HG02763 (cell line): ENCODE data around the gene GALNT16.

Source experiments
- ATAC-seq: cut with Tn5 transposase; IDR thresholded peaks from one replicate; pipeline ENCODE4 v1.9.1; 2021; ENCODE audit warnings: mild to moderate bottlenecking, moderate library complexity; ENCODE audit not compliant: unreplicated experiment

Gene GALNT16

GRCh38 chr14:69316449-69317101 is 56.6 kb downstream of the GALNT16 start:
- no peak for ATAC-seq

DNA sequence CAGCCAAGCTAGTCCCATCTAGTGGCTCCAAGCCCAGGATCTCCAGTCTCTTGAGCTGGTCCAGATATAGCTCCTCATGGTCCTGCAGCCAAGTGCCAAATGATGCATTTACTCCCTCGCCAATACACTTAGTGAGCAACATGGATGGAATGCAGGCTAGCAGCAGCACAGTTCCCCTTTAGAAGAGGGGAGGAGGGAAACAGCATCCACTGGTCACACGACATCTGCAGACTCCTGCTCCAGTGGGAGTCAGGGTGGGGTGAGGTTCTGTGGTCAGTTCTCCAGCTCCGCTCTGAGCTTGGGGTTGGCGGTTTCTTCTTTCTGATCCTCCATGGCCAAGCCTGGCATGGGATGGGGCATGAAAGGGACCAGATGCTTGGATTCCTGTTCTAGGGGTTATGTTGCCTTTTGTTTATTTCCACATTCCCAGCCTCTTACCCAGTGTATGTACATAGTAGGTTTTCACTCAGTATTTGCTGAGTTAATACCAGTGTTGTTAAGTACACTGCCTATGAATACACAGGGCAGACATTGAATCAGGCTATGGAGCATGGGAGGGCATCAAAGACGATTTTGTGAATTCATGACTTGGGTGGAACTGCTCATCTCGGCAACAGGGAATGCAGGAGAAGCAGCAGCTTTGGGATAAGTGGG is 57.3 kb downstream of the GALNT16 start:
- no peak for ATAC-seq

DNA sequence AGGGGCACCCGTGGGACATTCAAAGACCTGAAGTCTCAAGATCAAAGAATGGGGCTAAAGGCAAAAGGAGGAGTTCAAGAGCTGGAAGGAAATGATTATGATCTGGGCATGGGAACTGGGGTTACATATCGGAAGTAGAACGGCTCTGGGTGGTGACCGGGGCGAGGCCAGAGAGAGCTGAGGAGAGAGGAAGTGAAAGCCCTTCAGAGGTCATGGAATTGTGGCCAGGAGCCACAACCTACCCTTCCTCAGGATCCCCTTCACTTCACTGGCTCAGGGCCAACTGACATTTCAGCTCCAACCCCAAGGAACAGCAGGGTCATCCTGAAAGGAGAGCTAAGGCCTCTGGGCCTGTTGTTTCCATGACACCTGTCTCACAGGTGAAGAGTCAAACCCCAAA is 57.8 kb downstream of the GALNT16 start:
- no peak for ATAC-seq

- ATAC-seq: no peak
Observed at GRCh38 chr14:69318241-69318640, 58.3 kb downstream of the GALNT16 start.

DNA sequence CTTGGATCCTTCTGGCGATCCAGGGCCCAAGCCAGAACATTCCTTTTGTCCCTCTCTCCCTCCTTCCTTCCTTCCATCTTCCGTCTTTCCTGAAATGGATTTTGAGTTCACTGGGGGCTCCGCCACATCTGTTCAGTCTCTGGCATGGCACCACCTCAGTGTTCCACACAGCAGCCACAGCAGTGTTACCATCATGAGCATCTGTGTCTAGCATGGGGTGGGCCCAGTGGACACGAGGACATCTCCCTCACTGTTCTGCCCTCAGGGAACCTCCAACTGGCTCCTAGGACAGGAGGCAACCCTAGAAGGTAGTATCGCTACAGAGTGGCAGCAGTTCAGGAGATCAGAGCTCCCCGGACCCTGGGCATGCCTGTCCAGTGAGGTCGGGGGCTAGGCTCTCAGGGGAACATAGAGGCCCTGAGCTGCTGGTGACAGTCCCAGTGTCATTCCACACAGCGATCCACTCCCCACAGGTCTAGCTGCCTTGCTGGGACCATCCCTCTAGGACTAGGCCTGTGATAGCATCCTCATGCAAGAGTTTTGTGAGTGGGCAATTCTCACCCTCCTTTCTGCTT is 59.0 kb downstream of the GALNT16 start:
- no peak for ATAC-seq

DNA sequence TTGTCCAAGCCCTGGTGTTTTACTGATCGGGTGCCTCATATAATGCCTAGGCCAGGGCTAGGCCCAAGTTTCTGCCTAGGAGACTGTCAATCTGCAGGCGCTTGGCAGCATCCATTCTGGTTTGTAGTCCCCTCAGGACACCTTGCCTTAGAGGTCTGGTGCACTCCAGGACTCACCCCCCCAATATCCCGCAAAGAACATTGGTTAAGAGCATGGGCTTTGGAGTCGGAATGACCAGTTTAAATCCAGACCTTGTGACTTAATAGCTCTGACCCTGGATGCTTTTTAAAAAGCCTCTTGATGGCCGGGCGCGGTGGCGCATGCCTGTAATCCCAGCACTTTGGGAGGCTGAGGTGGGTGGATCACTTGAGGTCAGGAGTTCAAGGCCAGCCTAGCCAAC is 60.0 kb downstream of the GALNT16 start:
- ATAC-seq: no peak

DNA sequence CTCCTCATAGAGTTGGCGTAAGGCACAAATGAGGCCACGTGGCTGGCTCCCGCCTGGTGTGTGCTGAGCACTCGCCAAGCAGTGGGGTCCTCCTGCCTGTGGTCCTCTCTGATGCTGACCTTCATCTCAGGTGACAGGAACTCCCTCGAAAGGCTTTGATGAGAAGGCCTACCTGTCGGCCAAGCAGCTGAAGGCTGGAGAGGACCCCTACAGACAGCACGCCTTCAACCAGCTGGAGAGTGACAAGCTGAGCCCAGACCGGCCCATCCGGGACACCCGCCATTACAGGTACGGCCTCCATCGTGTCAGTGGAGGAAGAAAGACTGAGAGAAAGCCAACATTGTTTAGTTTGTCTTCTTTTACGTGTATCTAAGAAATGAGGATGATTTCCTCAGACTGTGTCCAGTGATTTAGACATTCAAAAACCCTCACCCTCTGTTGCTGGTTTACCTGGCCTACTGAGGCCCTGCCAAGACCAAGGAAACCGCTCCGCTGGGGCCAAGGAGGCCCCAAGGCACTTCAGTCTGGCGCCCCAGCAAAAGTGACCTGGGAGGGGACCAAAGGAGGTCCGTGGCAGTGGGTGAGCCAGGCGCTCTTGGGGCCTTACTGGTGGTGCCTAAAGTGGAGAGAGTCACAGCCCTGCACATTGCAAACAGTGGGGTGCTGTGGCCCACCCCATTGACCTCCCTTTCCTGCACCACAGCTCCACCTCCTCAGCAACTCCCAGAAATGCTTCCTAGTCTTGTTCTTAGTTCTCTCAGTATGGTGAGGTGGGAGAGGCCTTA is 60.8 kb downstream of the GALNT16 start:
- ATAC-seq: no peak

GRCh38 chr14:69321601-69322330 is 61.8 kb downstream of the GALNT16 start:
- no peak for ATAC-seq

- no peak for ATAC-seq
Observed at GRCh38 chr14:69323266-69323998, 63.5 kb downstream of the GALNT16 start.

- ATAC-seq: no peak
Observed at GRCh38 chr14:69323999-69324282, 64.0 kb downstream of the GALNT16 start.

DNA sequence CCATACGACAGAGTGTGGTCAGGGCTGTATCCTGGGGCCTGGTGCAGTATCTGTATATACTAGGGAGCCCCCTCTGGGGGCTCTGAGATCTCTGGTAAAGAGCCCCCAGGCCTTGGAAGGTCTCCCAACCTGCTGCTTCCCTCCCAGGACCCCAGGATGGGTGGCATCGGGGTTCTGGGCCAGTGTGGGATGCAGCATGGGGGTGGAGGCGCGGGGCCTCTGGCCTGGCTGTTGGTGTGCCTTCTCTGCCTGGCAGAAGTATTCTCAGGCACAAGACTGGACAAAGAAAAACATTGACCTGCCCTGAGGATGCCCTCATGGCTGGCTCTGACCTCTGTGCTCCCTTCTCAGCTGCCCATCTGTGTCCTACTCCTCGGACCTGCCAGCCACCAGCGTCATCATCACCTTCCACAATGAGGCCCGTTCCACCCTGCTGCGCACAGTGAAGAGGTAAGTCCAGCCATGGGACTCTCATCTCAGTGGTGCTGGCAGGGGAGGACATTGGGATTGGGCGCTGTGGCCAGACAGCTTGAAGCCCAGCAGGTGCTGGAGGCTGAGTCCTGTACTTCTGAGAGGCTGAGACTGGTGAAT is 64.5 kb downstream of the GALNT16 start:
- no peak for ATAC-seq

DNA sequence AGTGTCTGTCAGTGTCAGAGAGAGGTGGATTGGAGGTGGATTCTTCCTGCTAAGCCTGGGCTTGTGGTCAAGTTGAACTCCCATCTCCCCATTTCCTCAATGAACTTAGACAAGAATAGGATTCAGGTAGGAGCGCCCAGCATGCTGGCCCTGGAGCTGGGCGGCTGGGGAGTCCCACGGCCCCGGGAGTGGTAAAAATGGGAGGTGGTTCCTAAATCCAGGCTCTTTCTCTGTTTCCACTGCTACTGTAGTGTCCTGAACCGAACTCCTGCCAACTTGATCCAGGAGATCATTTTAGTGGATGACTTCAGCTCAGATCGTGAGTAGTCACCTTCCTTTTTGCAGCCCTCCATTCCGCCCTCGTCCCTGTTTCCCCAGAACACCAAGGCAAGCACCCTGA is 65.1 kb downstream of the GALNT16 start:
- no peak for ATAC-seq

DNA sequence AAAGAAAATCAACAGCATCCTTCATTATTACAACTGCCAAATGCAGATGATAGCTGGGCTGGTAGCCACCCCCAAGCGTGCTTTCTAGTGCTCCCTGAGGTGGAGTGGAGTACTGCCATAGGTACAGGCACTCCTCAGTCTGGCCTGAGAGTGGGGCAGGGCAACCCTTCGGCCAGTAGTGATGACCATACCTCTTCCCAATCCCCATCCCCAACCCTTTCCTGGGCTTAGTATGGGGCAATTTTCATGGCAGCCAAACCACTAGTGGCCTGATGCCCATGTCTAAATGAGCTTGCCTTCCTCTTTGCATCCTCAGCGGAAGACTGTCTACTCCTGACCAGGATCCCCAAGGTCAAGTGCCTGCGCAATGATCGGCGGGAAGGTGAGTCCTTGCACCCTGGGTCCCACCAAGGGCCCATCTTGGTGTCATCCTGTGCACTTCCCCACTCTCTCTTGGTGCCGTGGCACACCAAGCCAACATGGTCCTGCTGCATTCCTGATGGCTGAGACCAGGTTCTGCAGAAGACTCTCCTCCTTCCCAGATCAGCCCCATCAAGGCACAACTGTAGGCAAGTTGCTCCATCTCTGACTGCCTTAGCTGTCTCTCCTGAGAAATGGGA is 65.8 kb downstream of the GALNT16 start:
- ATAC-seq: no peak

DNA sequence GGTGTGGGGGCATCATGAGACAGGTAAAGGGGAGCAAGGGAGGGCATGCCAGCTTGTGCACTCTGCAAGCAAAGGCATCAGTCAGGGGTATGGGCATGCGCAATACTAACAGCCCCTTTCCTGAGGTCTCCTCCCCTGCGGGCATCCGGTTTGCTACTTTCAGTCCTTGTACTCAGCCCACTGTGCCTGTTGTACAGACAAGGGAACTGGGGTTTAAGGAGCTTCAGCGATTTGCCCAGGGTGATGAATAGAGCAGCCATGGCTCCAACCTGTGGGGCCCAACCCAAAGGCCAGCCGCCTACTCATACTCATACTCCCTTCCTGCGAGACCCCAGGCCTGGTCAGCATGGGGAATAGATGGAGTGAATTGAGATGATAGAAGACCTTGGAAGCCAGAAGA is 66.7 kb downstream of the GALNT16 start:
- ATAC-seq: no peak

- ATAC-seq: no peak
Observed at GRCh38 chr14:69327507-69327906, 67.5 kb downstream of the GALNT16 start.

DNA sequence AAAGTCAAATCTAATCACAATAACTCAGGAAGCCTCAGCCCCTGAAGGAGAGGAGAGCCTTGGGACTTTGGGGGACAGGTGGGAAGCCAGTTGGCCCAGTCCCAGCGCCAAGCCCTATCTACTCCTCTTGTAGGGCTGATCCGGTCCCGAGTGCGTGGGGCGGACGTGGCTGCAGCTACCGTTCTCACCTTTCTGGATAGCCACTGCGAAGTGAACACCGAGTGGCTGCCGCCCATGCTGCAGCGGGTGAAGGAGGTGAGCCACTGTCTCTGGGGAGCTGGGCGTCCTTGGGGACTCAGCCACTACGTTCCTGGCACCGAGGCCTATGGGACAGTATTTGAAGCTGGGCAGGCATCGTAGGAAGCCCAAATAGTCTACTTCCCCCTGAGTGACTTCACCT is 68.4 kb downstream of the GALNT16 start:
- no peak for ATAC-seq

DNA sequence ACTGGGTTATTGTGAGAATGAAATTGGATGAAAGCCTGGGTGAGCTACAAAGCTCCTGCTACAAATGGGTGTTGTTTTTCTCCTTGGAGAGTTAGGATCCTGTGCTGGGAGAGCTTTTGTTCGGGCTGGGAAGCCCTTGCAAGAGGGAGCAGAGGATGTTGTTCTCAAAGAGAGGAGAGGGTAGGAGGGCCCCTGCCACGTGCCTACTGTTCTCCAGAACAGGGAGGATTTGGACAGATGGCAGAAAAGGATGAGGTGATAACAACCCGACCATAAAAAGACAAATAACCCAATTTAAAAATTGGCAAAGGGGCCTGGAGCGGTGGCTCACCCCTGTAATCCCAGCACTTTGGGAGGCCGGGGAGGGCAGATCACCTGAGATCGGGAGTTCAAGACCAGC is 68.8 kb downstream of the GALNT16 start:
- ATAC-seq: no peak

DNA sequence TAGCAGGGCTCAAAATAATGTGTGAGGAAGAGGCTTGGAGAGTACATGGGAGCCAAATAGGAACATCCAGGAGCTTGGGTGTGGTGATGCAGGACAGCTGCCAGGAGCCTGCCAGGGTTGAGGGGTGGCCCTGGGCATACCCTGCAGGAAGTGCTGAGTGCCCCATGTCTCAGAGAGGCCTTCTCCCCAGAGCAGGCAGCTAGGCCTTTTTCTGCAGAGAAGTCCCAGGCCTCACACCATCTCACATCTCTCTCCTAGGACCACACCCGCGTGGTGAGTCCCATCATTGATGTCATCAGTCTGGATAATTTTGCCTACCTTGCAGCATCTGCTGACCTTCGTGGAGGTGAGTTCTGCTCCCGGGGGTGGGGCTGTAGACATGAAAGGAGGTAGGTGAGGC is 71.2 kb downstream of the GALNT16 start:
- no peak for ATAC-seq

GRCh38 chr14:69332782-69333395 is 72.9 kb downstream of the GALNT16 start:
- no peak for ATAC-seq
